Activated T-cell treated with anti-CD3 and anti-CD28 coated beads, Interleukin-2, amount 50 U/mL, for 24 hours (primary cell): ENCODE results near the gene SEPTIN2.
A peak's percentile ranks its signal among the peaks of the same experiment; 100 is the strongest.
"Not testable (repeated sequence)": the region's sequence is repeated elsewhere in the genome, so short reads cannot be mapped to it uniquely, and the experiment has no call there.

Source experiments
- DNase-seq: peaks from one replicate; pipeline ENCODE4 v3.0.0-alpha.2; 2020
- H3K27ac Mint-ChIP-seq: 2 replicates; pipeline ENCODE4 v1.8.0; 2020; ENCODE audit warnings: mild to moderate bottlenecking, mixed read lengths
- H3K27me3 Mint-ChIP-seq: 2 replicates; pipeline ENCODE4 v1.8.0; 2020; ENCODE audit warnings: mixed read lengths
- H3K36me3 Mint-ChIP-seq: 2 replicates; pipeline ENCODE4 v1.8.0; 2020; ENCODE audit warnings: low read depth, mixed read lengths
- H3K4me1 Mint-ChIP-seq: 2 replicates; pipeline ENCODE4 v1.8.0; 2020; ENCODE audit warnings: low read depth, mixed read lengths
- H3K4me3 Mint-ChIP-seq: 2 replicates; pipeline ENCODE4 v1.8.0; 2020; ENCODE audit warnings: mild to moderate bottlenecking, moderate library complexity, mixed read lengths
- H3K9me3 Mint-ChIP-seq: 2 replicates; pipeline ENCODE4 v1.8.0; 2020; ENCODE audit warnings: mixed read lengths

SEPTIN2 gene

GRCh38 chr2:241315093-241315878, 439 bp upstream of the SEPTIN2 start, which contains the start of gene HDLBP:
TSS of gene HDLBP (minus strand) at chr2:241315672. CDS start at chr2:241266869, 48,803 bp downstream.
- H3K4me1 Mint-ChIP-seq, result peaks cover 73% of the 10 kb centered on the region
- H3K9me3 Mint-ChIP-seq, result no peaks in the 10 kb centered on the region
- H3K36me3 Mint-ChIP-seq, result peaks cover 74% of the 10 kb centered on the region
- peak within 1 kb of the TSS; percentile 100 for H3K4me3 Mint-ChIP-seq
- no peaks in the 10 kb centered on the region for H3K27me3 Mint-ChIP-seq
- DNase-seq, result peak; percentile 100
- peak within 1 kb of the TSS; percentile 100 for H3K27ac Mint-ChIP-seq

GRCh38 chr2:241316825-241317224, 1.1 kb downstream of the SEPTIN2 start:
- H3K9me3 Mint-ChIP-seq, result no peaks in the 10 kb centered on the region
- peak overlapping the region; percentile 100 for H3K27ac Mint-ChIP-seq
- no peaks in the 10 kb centered on the region for H3K27me3 Mint-ChIP-seq
- H3K4me1 Mint-ChIP-seq, result peaks cover 73% of the 10 kb centered on the region
- peaks cover 86% of the 10 kb centered on the region for H3K36me3 Mint-ChIP-seq
- no peak for DNase-seq
- H3K4me3 Mint-ChIP-seq, result peak overlapping the region; percentile 100

DNA sequence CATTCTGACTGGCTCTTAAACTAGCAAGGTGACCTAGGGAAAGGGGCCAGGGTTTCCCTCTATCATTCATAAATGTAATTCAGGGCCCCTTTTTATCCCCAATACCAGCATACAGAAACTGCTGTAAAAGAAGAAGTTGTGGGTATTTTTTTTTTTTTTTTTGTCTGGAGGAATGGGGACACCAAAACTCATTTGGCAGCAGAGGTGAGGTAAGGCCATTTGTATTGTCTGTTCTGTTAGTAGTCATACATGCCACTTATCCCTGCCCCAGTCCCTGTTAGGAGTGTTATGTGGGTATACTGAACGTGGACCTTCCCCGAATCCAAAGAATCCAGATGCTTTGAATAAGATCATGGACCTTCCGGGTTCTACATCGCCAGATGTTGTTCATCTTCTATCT, 1.7 kb downstream of the SEPTIN2 start:
- peak overlapping the region; percentile 100 for H3K4me3 Mint-ChIP-seq
- H3K9me3 Mint-ChIP-seq, result no peaks in the 10 kb centered on the region
- peak overlapping the region; percentile 100 for H3K27ac Mint-ChIP-seq
- no peak for DNase-seq
- H3K36me3 Mint-ChIP-seq, result peaks cover 86% of the 10 kb centered on the region
- peaks cover 72% of the 10 kb centered on the region for H3K4me1 Mint-ChIP-seq
- no peaks in the 10 kb centered on the region for H3K27me3 Mint-ChIP-seq

DNA sequence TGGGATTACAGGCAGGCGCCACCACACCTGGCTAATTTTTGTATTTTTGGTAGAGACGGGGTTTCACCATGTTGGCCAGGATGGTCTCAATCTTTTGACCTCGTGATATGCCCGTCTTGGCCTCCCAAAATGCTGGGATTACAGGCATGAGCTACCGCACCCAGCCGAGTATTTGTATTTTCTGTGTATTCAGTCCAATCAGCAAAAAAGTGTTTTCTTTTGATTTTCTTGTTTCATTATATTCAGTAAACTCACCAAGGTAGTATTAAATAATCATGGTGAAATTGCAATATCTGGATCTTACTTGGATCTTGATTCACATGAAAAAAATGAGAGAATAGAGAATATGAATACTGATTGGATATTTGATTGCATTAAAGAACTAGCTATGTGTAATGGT, 3.1 kb downstream of the SEPTIN2 start:
- H3K9me3 Mint-ChIP-seq, DNase-seq, H3K27me3 Mint-ChIP-seq: not testable (repeated sequence)
- Mint-ChIP-seq H3K4me1 (peaks cover 65% of the 10 kb centered on the region), H3K4me3 (peak overlapping the region; percentile 100), H3K27ac (peak overlapping the region; percentile 22), H3K36me3 (peaks cover 79% of the 10 kb centered on the region)

DNA sequence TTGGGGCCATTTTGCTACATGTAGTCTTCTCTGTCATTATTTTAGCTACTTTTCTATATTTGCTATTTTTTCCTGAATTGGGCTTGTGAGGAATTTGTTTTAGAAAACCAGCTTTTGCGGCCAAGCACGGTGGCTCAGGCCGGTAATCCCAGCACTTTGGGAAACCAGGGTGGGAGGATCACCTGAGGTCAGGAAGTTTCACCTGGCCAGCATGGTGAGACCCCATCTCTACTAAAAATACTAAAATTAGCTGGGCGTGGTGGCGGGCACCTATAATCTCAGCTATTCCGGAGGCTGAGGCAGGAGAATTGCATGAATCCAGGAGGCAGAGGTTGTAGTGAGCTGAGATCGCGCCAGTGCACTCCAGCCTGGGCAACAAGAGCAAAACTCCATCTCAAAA, 4.7 kb downstream of the SEPTIN2 start:
- Mint-ChIP-seq H3K4me1 (peaks cover 70% of the 10 kb centered on the region), H3K27me3 (no peaks in the 10 kb centered on the region), H3K4me3 (no peak overlapping the region), H3K36me3 (peaks cover 84% of the 10 kb centered on the region), H3K9me3 (no peaks in the 10 kb centered on the region), H3K27ac (peak overlapping the region; percentile 1)
- DNase-seq, result no peak

- no peak overlapping the region for H3K4me3 Mint-ChIP-seq
- H3K27me3 Mint-ChIP-seq, result no peaks in the 10 kb centered on the region
- H3K9me3 Mint-ChIP-seq, result no peaks in the 10 kb centered on the region
- H3K27ac Mint-ChIP-seq, result peak overlapping the region; percentile 49
- DNase-seq, result no peak
- H3K4me1 Mint-ChIP-seq, result peaks cover 70% of the 10 kb centered on the region
- H3K36me3 Mint-ChIP-seq, result peaks cover 88% of the 10 kb centered on the region
Observed at GRCh38 chr2:241321033-241321432, 5.3 kb downstream of the SEPTIN2 start.

DNA sequence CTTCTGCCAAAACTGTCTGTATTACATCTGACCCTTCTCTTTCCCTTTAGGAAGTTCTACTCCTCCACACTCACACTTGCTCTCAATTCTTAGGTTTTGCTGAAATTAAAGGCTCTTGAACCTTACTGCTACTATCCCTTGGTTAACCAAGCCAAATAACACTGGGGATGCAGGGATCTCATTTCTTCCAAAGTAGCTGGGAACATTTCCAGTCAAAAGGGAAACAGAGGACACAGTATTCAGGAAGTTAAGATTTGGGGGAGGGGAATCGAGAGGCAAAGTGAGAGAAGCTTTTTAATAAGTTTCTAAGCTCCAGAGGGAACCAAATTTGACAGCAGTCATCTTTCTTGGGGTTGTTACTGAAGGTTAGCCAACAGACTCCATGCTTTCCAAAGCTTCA, 6.2 kb downstream of the SEPTIN2 start:
- peak overlapping the region; percentile 12 for H3K27ac Mint-ChIP-seq
- peaks cover 68% of the 10 kb centered on the region for H3K4me1 Mint-ChIP-seq
- peaks cover 86% of the 10 kb centered on the region for H3K36me3 Mint-ChIP-seq
- H3K4me3 Mint-ChIP-seq, result no peak overlapping the region
- H3K27me3 Mint-ChIP-seq, result no peaks in the 10 kb centered on the region
- no peak for DNase-seq
- no peaks in the 10 kb centered on the region for H3K9me3 Mint-ChIP-seq

- H3K27ac Mint-ChIP-seq, result no peak overlapping the region
- no peak for DNase-seq
- H3K36me3 Mint-ChIP-seq, result peaks cover 86% of the 10 kb centered on the region
- peaks cover 49% of the 10 kb centered on the region for H3K4me1 Mint-ChIP-seq
- no peaks in the 10 kb centered on the region for H3K9me3 Mint-ChIP-seq
- H3K27me3 Mint-ChIP-seq, result no peaks in the 10 kb centered on the region
- H3K4me3 Mint-ChIP-seq, result no peak overlapping the region
Observed at GRCh38 chr2:241323778-241324177, 8.1 kb downstream of the SEPTIN2 start.

- Mint-ChIP-seq H3K9me3 (no peaks in the 10 kb centered on the region), H3K36me3 (peaks cover 88% of the 10 kb centered on the region), H3K27me3 (no peaks in the 10 kb centered on the region), H3K4me3 (no peak overlapping the region), H3K4me1 (peaks cover 41% of the 10 kb centered on the region), H3K27ac (no peak overlapping the region)
- DNase-seq, result no peak
Observed at GRCh38 chr2:241324775-241325174, 9.1 kb downstream of the SEPTIN2 start.

DNA sequence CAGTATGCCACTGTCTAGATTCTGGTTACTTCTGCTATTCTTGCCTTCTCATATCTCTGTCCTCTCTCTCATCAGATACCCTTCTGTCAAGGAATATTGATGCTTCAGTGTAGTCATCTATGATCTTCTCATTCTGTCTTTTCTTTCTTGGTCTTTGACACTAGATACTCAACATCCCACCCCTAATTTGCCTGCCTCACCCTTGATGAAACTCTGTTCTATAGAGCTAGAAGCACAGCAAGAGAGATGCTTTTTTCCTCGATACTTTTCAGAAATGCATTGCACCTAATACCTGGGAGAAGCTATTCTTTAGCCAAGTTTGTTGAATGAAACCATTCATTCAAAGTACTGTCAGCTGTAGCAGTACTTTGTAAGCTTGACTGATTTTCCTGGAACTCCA, 9.5 kb downstream of the SEPTIN2 start:
- Mint-ChIP-seq H3K27ac (peak overlapping the region; percentile 23), H3K4me3 (no peak overlapping the region), H3K4me1 (peaks cover 36% of the 10 kb centered on the region), H3K9me3 (no peaks in the 10 kb centered on the region), H3K36me3 (peaks cover 88% of the 10 kb centered on the region), H3K27me3 (no peaks in the 10 kb centered on the region)
- no peak for DNase-seq

- Mint-ChIP-seq H3K9me3 (no peaks in the 10 kb centered on the region), H3K36me3 (peaks cover 97% of the 10 kb centered on the region), H3K27me3 (no peaks in the 10 kb centered on the region), H3K4me3 (no peak overlapping the region), H3K4me1 (peaks cover 8% of the 10 kb centered on the region), H3K27ac (no peak overlapping the region)
- DNase-seq, result no peak
Observed at GRCh38 chr2:241329669-241330615, 14.2 kb downstream of the SEPTIN2 start.

DNA sequence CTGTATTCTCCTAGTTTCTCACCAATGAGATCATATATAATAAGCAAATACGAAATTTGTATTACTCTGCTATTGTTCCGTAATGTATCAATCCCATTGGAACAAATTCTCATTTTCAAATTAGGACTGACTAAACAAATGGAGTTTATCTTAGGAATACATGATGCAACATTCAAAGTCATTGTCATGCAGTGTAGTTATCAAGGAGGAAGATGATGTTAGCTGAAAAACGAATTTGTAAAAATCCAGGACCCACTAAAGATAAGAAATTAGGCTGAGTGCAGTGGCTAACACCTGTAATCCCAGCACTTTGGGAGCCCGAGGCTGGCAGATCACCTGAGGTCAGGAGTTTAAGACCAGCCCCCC, 14.9 kb downstream of the SEPTIN2 start:
- Mint-ChIP-seq H3K27me3 (no peaks in the 10 kb centered on the region), H3K36me3 (peaks cover 97% of the 10 kb centered on the region), H3K4me3 (no peak overlapping the region)

DNA sequence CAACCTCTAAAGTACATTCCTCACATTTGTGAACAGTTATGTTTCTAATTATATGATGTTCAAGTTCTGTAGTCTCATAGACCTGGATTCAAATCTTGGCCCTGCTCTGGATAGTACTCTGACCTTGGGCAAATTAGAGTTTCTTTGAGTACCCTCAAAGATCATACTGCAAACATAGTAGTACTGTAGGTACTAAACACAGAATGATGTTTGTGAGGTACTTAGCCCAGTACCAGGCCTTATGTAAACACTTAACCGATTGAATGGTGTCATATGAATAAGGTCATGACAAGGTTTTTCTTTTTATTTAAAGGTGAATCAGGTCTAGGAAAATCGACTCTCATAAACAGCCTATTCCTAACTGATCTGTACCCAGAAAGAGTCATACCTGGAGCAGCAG, 19.1 kb downstream of the SEPTIN2 start:
- Mint-ChIP-seq H3K9me3 (no peaks in the 10 kb centered on the region), H3K4me1 (peaks cover 28% of the 10 kb centered on the region), H3K4me3 (no peak overlapping the region), H3K27ac (peak overlapping the region; percentile 33), H3K36me3 (peaks cover 93% of the 10 kb centered on the region), H3K27me3 (no peaks in the 10 kb centered on the region)
- DNase-seq, result no peak

More for the DNA sequence above, 14.9 kb downstream of the SEPTIN2 start:
- DNase-seq, result no peak
- Mint-ChIP-seq H3K9me3 (no peaks in the 10 kb centered on the region), H3K27ac (no peak overlapping the region), H3K4me1 (peaks cover 9% of the 10 kb centered on the region)

DNA sequence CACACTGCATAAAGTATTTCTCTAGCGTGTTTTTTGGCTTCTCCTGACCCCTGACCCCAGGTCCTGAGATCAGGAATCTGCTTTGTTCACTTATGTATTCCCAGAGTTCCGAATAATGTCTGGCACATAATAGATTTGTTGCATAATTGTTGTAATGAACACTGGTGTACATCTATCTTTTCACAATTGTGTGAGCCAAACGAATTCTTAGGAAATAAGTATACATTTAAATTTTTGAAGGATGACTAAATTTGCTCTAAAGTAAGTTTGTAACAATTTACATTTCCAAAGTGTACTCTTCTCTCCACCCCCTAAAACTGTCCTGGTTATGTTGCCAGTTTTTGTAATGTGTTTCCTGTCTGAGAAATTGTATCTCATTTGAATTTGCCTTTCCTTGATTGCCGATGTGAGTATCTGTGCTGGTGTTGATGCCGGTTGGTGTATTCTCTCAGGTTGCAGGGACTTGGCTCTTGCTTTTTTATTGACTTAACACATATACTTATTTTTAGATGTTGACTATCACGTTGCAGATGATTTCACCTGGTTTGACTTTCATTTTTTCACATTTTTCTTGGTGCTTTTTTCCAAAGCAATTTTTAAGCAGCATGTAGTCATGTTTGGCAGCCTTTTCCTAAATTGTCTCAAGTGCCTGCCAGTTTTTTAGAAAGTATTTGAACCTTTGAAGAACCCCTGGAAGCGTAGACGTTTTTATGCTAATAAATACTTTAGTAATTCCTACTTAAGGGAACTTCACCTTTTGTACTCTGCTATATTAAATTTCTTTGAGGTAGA, 24.3 kb downstream of the SEPTIN2 start:
- no peak for DNase-seq
- Mint-ChIP-seq H3K27ac (peak overlapping the region; percentile 38), H3K4me1 (peaks cover 39% of the 10 kb centered on the region), H3K4me3 (no peak overlapping the region), H3K27me3 (no peaks in the 10 kb centered on the region), H3K36me3 (peaks cover 92% of the 10 kb centered on the region), H3K9me3 (no peaks in the 10 kb centered on the region)
